A549 treated with AZD9567 at 1 μM for 4 hours (cell line): ENCODE measurements around the gene CERS4. TPM values are rescaled to one million over a fixed set of nuclear protein-coding genes. Genes with fewer than 3 reads are reported as not detected.

Experiments used
- total RNA-seq: library from RNA; stranded (reverse); fragments of 200-300 nt; extraction: Qiagen RNA extraction; gene quantifications from 5 replicates; pipeline ENCODE4 v1.2.3, GENCODE V29; 2022; ENCODE audit not compliant: insufficient read depth

Gene CERS4, protein sequence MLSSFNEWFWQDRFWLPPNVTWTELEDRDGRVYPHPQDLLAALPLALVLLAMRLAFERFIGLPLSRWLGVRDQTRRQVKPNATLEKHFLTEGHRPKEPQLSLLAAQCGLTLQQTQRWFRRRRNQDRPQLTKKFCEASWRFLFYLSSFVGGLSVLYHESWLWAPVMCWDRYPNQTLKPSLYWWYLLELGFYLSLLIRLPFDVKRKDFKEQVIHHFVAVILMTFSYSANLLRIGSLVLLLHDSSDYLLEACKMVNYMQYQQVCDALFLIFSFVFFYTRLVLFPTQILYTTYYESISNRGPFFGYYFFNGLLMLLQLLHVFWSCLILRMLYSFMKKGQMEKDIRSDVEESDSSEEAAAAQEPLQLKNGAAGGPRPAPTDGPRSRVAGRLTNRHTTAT
- total RNA-seq = 3.2 to 8.0 TPM (median 3.4 TPM) in 5 replicates

DNA sequence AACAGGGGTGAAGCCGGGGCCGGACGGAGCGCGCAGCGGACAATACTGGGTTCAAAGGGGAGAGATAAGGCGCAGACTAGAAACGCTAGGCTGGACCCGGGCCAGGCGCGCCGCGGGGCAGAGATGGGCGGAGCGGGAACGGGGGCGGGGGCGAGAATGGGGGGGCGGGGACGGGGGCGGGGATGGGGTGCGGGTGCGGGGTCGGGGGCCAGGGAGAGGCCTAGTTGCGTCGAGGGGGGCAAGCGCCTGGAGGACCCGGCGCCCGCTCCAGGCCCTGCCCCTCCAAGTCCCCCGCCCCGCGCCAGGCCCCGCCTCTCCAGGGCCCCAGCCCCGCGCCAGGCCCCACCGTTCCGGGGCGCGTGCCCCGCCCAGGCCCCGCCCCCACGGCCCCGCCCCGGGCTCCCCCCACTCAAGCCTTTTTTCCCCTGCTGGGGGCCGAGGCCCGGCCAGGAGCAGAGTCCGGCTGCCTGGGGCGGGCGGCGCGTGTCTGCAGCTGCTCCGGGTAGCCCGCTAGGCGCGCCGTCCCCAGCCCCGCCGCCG is at the start of gene CERS4:
Gene CERS4, plus strand, starts transcription at position 449 of the 540 bp plus-strand sequence. CDS start 41,707 bp downstream, outside the sequence.

DNA sequence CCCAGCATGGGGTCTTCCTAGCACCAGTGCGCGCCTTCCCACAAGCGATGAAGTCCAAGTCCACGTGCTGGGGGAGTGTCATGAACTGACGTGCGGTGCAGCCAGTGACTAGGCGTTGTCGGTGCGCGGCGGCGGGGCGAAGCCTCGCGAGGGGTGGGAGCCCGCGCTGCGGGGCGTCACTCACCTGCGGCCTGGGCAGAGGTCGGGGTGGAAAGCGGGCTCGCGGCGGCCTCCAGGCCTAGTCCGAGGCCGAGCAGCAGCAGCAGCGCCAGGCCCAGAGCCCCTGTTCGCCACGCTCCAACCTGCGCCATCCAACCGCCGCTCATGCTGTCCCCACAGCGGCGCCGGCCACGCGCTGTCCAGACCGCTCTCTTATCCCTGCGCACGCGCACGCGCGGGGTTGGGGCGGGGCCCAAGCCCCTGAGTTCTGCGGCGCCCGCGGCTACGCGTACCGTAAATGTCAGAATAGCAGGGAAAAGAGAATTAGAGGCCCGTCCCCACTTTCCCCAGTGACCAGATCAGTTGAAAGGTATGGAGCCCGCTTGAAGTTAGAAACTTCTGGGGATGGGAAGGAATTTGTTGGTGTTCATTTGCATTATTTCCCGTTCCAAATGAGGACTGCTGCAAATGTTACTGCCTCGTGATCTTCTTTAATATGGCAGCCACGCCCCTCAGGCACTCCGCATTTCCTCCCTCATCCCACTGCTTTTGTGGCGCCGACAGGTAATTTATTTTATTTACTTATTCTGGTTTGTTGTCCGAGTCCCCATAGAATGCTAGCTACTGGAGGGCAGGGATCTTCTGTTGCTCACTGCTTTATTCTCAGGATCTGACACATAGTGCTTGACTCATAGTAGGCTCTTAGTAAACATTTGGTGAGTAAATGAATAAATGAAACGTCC is 99.0 kb downstream of the CERS4 start, which contains the start of gene CD320:
Gene CD320, minus strand, starts transcription at position 394 of the 902 bp plus-strand sequence. Its CDS starts 68 bp downstream, at position 326.

Other genes with a start within 250 kb of the CERS4 start
- gene ELAVL1, start 203.7 kb upstream of the CERS4 start, total RNA-seq = 60.1 to 95.6 TPM (median 65.4 TPM) in 5 replicates
- gene CCL25, start 156.6 kb upstream of the CERS4 start, total RNA-seq = not detected in 5 replicates
- 0.01 TPM in 1 of 5 replicates, not detected in the others for gene FBN3, start 59.8 kb upstream of the CERS4 start, total RNA-seq
- gene CD320, start 99.0 kb downstream of the CERS4 start, total RNA-seq = 73.5 to 106 TPM (median 98.3 TPM) in 5 replicates
- gene NDUFA7, start 112.0 kb downstream of the CERS4 start, total RNA-seq = 24.8 to 95.6 TPM (median 93.0 TPM) in 5 replicates
- gene RPS28, start 112.1 kb downstream of the CERS4 start, total RNA-seq = 307 to 974 TPM (median 895 TPM) in 5 replicates
- 5.6 to 6.6 TPM (median 5.9 TPM) in 5 replicates for gene KANK3, start 133.9 kb downstream of the CERS4 start, total RNA-seq
- gene ANGPTL4, start 154.8 kb downstream of the CERS4 start, total RNA-seq = 492 to 643 TPM (median 599 TPM) in 5 replicates
- 88.3 to 99.9 TPM (median 96.1 TPM) in 5 replicates for gene RAB11B, start 181.0 kb downstream of the CERS4 start, total RNA-seq
- gene MARCHF2, start 203.9 kb downstream of the CERS4 start, total RNA-seq = 11.7 to 22.2 TPM (median 20.8 TPM) in 5 replicates
- 215 to 262 TPM (median 231 TPM) in 5 replicates for gene HNRNPM, start 235.6 kb downstream of the CERS4 start, total RNA-seq